GM23248 (cell line): Measurements from ENCODE around the gene ANO1. TPM values are rescaled to one million over a fixed set of nuclear protein-coding genes. Genes with fewer than 3 reads are reported as not detected.

ENCODE experiments used
- DNase-seq: peaks from one replicate; pipeline ENCODE4 v3.0.0-alpha.2; 2015
- H2AFZ ChIP-seq: fragments of 200-600 bp; sonication (generic); 2 replicates; pipeline ENCODE4 v1.6.1; 2016; ENCODE audit warnings: antibody characterized with exemption
- H3F3A ChIP-seq: fragments of 200-600 bp; sonication (generic); 2 replicates; pipeline ENCODE4 v1.6.1; 2016; ENCODE audit warnings: mild to moderate bottlenecking, antibody characterized with exemption, mixed run types; ENCODE audit not compliant: insufficient read depth
- H3K27ac ChIP-seq: fragments of 200-600 bp; sonication (generic); 2 replicates; pipeline ENCODE4 v1.5.1; 2016; ENCODE audit warnings: mild to moderate bottlenecking
- H3K27me3 ChIP-seq: fragments of 200-600 bp; sonication (generic); replicated peaks from 2 replicates; pipeline ENCODE4 v1.6.1; 2016; ENCODE audit warnings: mild to moderate bottlenecking; ENCODE audit not compliant: insufficient read depth
- H3K36me3 ChIP-seq: fragments of 200-600 bp; sonication (generic); 2 replicates; pipeline ENCODE4 v1.6.1; 2016; ENCODE audit warnings: low read depth, mild to moderate bottlenecking
- H3K4me1 ChIP-seq: fragments of 200-600 bp; sonication (generic); 2 replicates; pipeline ENCODE4 v1.6.1; 2016; ENCODE audit warnings: mild to moderate bottlenecking; ENCODE audit not compliant: insufficient read depth
- H3K4me2 ChIP-seq: fragments of 200-600 bp; sonication (generic); one replicate; pipeline ENCODE4 v1.6.1; 2016; ENCODE audit warnings: mild to moderate bottlenecking; ENCODE audit not compliant: unreplicated experiment
- H3K4me3 ChIP-seq: fragments of 200-600 bp; sonication (generic); 2 replicates; pipeline ENCODE4 v1.5.1; 2016; ENCODE audit warnings: mild to moderate bottlenecking
- H3K79me2 ChIP-seq: fragments of 200-600 bp; sonication (generic); 2 replicates; pipeline ENCODE4 v1.6.1; 2016; ENCODE audit warnings: mild to moderate bottlenecking; ENCODE audit not compliant: insufficient read depth
- H3K9ac ChIP-seq: fragments of 200-600 bp; sonication (generic); 2 replicates; pipeline ENCODE4 v1.6.1; 2016; ENCODE audit warnings: mild to moderate bottlenecking
- H3K9me2 ChIP-seq: fragments of 200-600 bp; sonication (generic); 2 replicates; pipeline ENCODE4 v1.6.1; 2016; ENCODE audit warnings: mixed run types, mild to moderate bottlenecking, moderate library complexity; ENCODE audit not compliant: insufficient read depth
- H3K9me3 ChIP-seq: fragments of 200-600 bp; sonication (generic); one replicate; pipeline ENCODE4 v1.6.1; 2017; ENCODE audit warnings: low read depth
- H4K20me1 ChIP-seq: fragments of 200-600 bp; sonication (generic); 2 replicates; pipeline ENCODE4 v1.6.0; 2016; ENCODE audit not compliant: insufficient read depth
- EZH2 ChIP-seq: fragments of 200-600 bp; sonication (generic); IDR thresholded peaks from 2 replicates; pipeline ENCODE4 v1.6.1; 2018; ENCODE audit warnings: antibody characterized with exemption, mild to moderate bottlenecking; ENCODE audit not compliant: insufficient read depth, poor library complexity, severe bottlenecking
- EZH2phosphoT487 ChIP-seq: fragments of 200-600 bp; sonication (generic); IDR thresholded peaks from 2 replicates; pipeline ENCODE4 v1.6.1; 2018; ENCODE audit warnings: antibody characterized with exemption, moderate library complexity, mild to moderate bottlenecking, low read depth; ENCODE audit not compliant: insufficient read depth
- WGBS, 2 experiments: methylation state at CpG; one replicate each; pipeline ENCODE4 v1.1.6; 2015 to 2017; ENCODE audit warnings: low lambda C conversion rate in 2 of 2, low coverage in 1 of 2; ENCODE audit errors: missing lambda C conversion rate in 2 of 2; 5-methylcytosine and 5-hydroxymethylcytosine counted together
- in situ Hi-C: fragments of 300-500 bp; cut with MboI; formaldehyde crosslinking; loops from 2 replicates; pipeline ENCODE4 v1.15.0; 2020
- polyA plus RNA-seq: library from polyadenylated mRNA; unstranded; fragments of >200 nt; fragmentation: Nextera tagmentation; extraction: Ambion mirVana; gene quantifications from 2 replicates; pipeline ENCODE4 v1.2.1, GENCODE V29; 2016
- total RNA-seq: library from RNA; depleted of rRNA; stranded (reverse); fragments of >200 nt; shearing (Covaris generic); gene quantifications from 2 replicates; pipeline ENCODE4 v1.2.3, GENCODE V29; 2014

The ANO1 gene
- total and polyA plus RNA-seq, 2 experiments from 2014 or later = 0.97 TPM; not detected in 1

DNA sequence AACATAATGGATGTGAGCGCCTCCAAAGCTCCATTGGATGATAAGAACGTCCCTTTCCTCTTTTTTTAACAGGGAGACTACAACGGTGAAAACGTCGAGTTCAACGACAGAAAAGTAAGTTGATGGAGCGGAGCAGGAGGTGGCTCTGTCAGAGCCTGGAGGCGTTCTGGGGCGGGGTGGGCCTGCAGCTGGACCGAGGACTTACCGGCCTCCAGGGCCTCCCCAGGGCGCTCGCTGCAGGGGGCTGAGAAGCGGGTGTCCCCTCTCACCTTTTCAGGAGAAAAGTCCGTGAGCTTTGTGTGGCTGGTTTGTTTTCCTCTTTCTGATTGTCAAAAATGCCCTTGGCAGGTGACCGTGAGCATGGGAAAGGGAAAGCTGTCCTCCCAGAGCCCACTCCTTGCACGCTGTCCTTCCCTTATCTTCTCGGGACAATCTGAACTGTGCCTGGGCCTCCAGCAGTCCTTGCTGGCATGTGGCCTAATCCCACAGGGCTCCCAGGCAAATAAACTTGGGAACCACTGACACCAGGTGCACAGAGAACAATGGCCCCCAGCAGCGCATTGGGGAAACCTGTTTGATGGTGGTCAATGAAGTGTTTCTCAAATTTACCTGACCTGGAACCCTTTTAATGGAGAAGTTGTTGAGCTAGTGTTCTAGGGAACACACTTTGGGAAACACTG, 38.4 kb downstream of the ANO1 start:
- in situ Hi-C loops = no loop called here
- WGBS, 2 experiments = 69 to 74% methylated on average over 19 of the region's 19 CpGs

DNA sequence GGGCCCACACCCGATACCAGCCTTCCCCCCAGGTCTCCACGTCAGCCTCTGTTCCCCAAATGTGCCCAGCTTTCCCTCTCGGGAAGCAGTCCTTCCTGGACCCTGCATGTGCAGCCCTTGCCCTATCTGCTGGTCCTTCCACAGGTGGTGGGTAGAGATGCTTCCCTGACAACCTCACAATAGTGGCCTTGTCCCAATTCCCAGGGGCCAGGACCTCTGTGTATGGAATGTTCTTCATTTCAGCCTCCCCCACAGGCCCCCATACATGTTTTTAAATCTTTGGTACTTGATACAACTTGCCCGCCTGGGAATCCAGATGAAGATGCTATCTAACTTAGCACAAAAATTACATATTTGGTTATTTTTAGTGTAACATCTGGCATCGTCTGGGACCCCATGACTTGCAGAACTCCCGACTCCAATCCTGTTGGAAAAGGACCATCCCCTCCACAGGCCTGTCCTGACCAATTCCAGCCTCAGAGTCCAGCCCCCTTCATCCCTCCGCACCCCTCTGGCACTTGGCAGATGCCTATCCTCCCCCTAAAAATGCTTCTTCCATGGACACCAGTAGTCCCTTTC, 39.5 kb downstream of the ANO1 start:
- Histone ChIP-seq H3K79me2 (no peaks in the 10 kb centered on the region), H3K9me2 (no peaks in the 10 kb centered on the region), H3K27me3 (peaks cover 16% of the 10 kb centered on the region; the same call in 1 of the 2 replicates), H3K36me3 (no peaks in the 10 kb centered on the region), H2AFZ (no peak overlapping the region), H3K27ac (no peak overlapping the region), H4K20me1 (no peaks in the 10 kb centered on the region), H3K4me1 (no peaks in the 10 kb centered on the region), H3K4me3 (no peak overlapping the region), H3K9ac (no peak overlapping the region), H3F3A (no peaks in the 10 kb centered on the region), H3K4me2 (no peak overlapping the region), H3K9me3 (no peaks in the 10 kb centered on the region)
- no peak for DNase-seq
- TF ChIP-seq EZH2phosphoT487 = no peak
- no peak for TF ChIP-seq EZH2
- in situ Hi-C loops = no loop called here
- 39 to 42% methylated on average over 7 of the region's 7 CpGs for WGBS, 2 experiments

More for the DNA sequence above, 38.4 kb downstream of the ANO1 start:
- Histone ChIP-seq H3K27ac (no peak overlapping the region), H3K9me3 (no peaks in the 10 kb centered on the region), H3F3A (no peaks in the 10 kb centered on the region), H3K9ac (no peak overlapping the region), H3K4me1 (peaks cover 4% of the 10 kb centered on the region; the same call in 1 of the 2 replicates), H2AFZ (no peak overlapping the region), H3K27me3 (peaks cover 13% of the 10 kb centered on the region; the same call in 1 of the 2 replicates), H3K4me2 (no peak overlapping the region), H4K20me1 (no peaks in the 10 kb centered on the region), H3K36me3 (no peaks in the 10 kb centered on the region), H3K9me2 (no peaks in the 10 kb centered on the region), H3K4me3 (no peak overlapping the region), H3K79me2 (no peaks in the 10 kb centered on the region)
- TF ChIP-seq EZH2 (no peak), EZH2phosphoT487 (no peak)
- no peak for DNase-seq

DNA sequence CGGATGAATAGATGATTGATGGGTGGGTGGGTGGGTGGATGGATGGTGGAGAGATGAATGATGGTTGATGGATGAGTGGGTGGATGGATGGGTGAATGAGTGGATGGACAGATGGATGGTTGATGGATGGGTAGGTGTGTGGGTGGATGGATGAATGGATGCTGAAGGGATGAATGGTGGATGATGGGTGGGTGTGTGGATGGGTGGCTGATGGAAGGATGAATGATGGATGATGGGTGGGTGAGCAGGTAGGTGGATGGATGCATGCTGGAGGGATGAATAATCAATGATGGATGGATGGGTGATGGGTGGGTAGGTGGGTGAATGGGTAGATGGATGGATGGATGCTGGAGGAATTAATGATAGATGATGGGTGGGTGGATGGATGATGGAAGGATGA, 40.5 kb downstream of the ANO1 start:
- Histone ChIP-seq H3K4me2 (no peak overlapping the region), H3K9ac (no peak overlapping the region), H3F3A (no peaks in the 10 kb centered on the region), H3K4me3 (no peak overlapping the region), H3K27ac (no peak overlapping the region), H3K9me2 (no peaks in the 10 kb centered on the region), H2AFZ (no peak overlapping the region), H3K27me3 (peaks cover 25% of the 10 kb centered on the region; the same call in 1 of the 2 replicates), H3K36me3 (no peaks in the 10 kb centered on the region), H3K79me2 (no peaks in the 10 kb centered on the region), H3K4me1 (no peaks in the 10 kb centered on the region), H3K9me3 (no peaks in the 10 kb centered on the region), H4K20me1 (no peaks in the 10 kb centered on the region)
- in situ Hi-C loops = no loop called here
- TF ChIP-seq EZH2 (no peak), EZH2phosphoT487 (no peak)
- DNase-seq = no peak
- 54% methylated on average over 1 of the region's 1 CpG; no CpG with 5 or more reads in 1 of the 2 experiments for WGBS, 2 experiments

DNA sequence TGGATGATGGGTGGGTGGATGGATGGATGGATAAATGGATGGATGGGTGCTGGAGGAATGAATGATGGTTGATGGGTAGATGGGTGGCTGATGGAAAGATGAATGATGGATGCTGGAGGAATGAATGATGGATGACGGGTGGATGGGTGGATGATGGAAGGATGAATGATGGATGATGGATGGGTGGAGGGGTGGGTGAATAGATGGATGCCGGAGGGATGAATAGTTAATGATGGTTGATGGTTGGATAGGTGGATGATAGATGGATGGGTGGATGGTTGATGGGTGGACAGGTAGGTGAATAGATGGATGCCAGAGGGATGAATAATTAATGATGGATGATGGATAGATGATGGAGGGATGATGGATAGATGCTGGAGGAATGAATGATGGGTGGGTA, 41.4 kb downstream of the ANO1 start:
- no peaks in the 10 kb centered on the region for H3K79me2 ChIP-seq
- H3K4me1 ChIP-seq = no peaks in the 10 kb centered on the region
- peaks cover 19% of the 10 kb centered on the region; the same call in 1 of the 2 replicates for H3K27me3 ChIP-seq
- H3F3A ChIP-seq = no peaks in the 10 kb centered on the region
- H3K9me3 ChIP-seq = no peaks in the 10 kb centered on the region
- no peak overlapping the region for H3K4me2 ChIP-seq
- H3K27ac ChIP-seq = no peak overlapping the region
- no peaks in the 10 kb centered on the region for H3K9me2 ChIP-seq
- DNase-seq = no peak
- no peak overlapping the region for H2AFZ ChIP-seq
- H3K4me3 ChIP-seq = no peak overlapping the region
- in situ Hi-C loops = no loop called here
- H4K20me1 ChIP-seq = no peaks in the 10 kb centered on the region
- no peaks in the 10 kb centered on the region for H3K36me3 ChIP-seq
- TF ChIP-seq EZH2 (no peak), EZH2phosphoT487 (no peak)
- H3K9ac ChIP-seq = no peak overlapping the region
- 59 to 82% methylated on average over 2 of the region's 2 CpGs for WGBS, 2 experiments
